DMS 273 (cell line): ENCODE data around the gene C2orf69.
"Not testable (repeated sequence)": the region's sequence is repeated elsewhere in the genome, so short reads cannot be mapped to it uniquely, and the experiment has no call there.

ENCODE experiments used
- DNase-seq: peaks from one replicate; lab custom pipeline; 2025; ENCODE audit not compliant: unreplicated experiment; lab: John Stamatoyannopoulos, UW

Gene C2orf69

DNA sequence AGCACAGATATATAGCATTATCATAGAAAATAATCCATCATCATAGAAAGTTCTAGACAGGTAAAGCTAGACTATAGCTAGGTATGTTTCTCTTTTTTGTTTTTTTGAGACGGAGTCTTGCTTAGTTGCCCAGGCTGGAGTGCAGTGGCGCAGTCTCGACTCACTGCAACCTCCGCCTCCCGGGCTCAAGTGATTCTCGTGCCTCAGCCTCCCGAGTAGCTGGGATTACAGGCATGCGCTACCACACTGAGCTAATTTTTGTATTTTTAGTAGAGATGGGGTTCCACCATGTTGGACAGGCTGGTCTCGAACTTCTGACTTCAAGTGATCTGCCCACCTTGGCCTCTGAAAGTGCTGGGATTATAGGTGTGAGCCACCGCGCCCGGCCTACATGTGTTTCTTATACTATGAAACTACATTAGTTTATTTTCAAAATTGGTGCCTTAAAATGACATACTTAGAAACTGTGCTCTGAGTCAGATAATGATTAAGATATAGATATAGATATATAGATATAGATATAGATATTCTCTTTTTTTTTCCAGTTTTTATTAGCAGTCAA, 1.5 kb downstream of the C2orf69 start:
- not testable (repeated sequence) for DNase-seq

DNA sequence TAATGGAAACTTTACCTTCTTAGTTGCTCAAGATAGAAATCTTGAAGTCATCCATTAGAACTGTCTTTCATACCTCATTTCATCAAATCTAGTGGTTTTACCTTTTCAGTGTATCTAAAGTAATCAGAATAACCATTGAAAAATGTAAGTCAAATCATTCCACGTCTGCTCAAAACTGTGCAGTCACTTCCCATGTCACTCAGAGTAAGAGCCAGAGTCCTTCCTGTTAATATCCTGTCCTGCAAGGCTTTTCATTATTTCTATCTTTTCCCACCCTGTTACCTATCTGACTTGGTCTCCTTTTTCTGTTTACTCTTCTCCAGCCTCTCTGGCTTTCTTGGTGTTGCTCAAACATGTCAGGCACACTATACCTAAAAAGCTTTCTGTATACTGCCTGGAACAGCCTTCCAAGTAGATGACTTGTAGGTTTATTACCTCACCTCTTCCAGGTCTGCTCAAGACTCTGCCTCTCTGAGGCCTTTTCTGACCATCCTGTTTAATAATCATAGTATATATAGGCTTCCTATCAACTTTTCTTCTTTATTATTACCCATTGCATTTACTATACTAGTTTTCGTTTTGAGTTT, 3.4 kb downstream of the C2orf69 start:
- no peak for DNase-seq

DNA sequence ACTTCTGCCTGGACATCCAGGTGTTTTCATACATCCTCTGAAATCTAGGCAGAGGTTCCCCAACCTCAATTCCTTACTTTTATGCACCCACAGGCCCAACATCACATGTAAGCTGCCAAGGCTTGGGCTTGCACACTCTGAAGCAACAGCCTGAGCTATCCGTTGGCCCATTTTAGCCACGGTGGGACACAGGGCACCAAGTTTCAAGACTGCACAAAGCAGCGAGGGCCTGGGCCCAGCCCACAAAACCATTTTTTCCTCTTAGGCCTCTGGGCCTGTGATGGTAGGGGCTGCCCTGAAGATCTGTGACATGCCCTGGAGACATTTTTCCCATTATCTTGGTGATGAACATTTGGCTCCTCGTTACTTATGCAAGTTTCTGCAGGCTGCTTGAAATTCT, 5.9 kb downstream of the C2orf69 start:
- no peak for DNase-seq

DNA sequence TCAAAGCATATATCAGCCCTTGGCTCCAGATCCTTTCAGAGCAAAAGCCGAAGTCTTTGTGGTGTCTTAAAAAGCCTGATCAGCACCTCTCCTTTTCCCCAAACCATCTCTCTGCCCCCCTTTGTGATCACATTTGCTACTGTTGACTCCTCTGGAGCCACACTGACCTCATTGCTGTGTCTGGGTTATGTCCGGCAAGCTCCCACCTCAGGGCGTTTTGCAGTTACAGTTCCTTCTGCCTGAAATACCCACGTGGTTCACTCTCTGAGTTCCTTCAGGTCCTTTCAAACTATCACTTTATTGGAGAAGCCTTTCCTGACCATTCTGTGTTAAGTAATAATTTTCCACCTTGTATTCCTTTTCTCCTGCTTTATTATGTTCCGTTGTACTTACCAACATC, 11.8 kb downstream of the C2orf69 start:
- no peak for DNase-seq

DNA sequence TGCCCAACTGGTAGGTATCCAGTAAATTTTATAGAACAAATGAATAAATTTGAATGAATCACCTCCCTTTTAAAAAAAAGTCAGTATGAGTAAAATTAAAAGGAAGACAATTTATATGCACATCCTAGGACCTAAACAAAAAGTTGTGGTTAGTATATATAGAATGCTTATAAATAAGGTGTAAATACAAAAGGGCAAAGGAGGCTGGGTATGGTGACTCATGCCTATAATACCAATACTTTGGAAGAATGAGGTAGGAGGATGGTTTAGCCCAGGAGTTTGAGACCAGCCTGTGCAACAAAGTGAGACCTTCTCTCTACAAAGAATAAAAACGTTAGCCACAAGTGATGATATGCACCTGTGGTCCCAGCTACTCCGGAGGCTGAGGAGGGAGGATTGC, 12.8 kb downstream of the C2orf69 start:
- DNase-seq = no peak

DNA sequence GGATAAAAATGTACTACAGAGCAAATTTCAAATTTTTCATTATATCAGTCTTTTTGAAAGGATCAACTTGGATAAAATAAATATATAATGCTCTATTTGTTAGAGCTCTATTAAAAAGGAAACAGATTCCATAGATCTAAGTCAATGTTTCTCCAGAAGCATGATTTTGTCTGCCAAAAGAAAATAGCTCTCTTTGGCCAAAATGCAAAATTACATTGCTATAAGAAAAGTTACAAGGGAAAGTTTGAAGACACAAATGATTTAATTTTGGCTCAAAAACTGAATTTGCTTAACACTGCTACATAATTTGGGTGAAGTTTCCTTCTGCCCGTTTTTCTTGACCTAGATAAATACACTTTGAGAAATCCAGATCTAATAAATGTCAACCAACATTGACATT, 15.7 kb downstream of the C2orf69 start:
- no peak for DNase-seq

DNA sequence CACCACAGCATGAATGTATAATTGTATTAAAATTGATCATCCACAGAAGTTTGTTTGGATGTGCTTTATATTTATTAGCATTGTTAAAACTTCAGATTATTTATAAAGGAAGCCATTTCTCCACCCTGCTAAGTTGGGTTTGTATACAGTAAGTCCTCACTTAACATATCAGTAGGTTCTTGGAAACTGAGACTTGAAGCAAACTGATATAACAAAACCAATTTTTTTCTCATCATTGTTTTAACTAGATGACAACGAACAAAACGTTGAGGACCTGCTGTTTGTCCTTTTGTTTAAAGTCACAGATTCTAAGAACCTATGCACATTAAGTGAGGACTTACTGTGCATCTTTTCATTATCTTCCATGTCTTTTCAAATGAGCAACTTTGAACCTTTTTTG, 17.1 kb downstream of the C2orf69 start:
- no peak for DNase-seq

DNA sequence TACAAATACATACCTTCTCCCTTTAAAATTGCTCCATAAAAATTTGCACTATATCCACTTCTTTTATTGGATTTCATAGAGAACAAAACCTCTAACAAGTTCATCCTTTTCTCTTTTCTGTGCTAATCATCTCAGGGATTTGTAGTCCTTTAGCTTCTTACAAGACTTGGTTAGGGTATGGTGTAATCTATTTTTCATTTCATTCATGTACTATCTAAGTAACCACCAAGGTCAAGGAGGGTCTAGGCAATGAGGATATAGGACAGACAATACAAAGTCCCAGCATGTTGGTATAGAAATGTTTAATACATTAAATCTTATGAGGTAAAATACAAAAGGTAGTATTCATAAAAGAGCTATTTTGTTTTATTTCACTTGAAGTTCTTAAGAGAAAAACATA, 17.5 kb downstream of the C2orf69 start:
- DNase-seq = no peak

DNA sequence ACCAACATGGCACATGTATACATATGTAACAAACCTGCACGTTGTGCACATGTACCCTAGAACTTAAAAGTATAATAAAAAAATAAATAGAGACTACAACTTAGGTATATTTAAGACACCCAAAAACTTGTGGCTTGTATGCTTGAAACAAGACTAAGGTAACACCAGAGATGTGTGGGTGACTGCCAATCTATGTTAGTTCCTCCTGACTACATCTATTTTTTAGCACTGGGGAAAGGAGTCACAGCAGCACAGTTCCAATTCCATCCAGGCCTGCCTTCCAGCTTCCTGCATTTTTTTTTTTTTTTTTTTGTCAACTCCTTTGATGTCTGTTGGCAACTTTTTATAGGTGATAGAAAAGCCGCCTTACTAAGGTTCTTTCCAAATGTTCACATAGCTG, 18.2 kb downstream of the C2orf69 start:
- no peak for DNase-seq

DNA sequence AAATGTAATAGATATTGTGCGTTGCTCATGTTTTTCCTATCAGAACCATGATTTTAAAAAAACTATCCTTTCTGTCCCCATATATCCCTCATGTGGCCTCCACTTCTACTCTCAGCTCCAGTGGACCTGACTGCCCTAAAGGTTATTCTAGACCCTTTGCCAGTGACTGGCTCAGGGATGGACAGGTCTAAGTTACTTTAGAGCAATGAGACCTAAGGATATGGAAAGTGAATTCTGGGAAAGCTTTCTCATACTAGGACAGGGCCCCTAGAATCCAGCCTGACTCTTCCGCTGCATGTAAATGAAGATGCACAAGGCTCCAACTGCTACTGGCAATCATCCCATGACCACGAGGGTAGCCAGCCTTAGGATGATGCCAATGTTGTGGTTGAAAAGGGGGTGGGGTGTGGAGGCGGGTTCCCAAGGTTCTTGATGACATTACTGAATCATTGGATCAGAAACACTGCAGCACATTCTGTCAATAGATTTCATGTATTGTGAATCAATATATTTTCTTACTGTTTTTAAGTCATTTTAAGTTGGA, 21.3 kb downstream of the C2orf69 start:
- peak; percentile 34 for DNase-seq

DNA sequence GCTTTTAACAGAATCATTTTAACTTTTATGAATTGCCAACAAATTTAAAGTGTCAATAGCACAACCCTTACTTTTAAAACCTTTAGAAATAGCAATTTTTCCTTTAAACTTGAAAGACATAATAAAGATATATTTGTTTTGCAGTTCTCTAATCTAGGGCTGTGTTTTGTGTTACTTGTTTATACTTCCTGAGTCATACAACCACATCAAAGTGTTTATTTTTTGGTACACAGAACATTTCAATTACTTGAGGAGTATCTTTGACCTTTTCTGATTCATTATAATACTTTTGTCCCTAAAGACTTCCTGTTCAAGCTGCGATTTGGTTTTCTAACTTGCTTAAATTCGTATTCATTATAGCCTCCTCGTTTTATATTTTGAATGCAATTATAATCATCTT, 22.4 kb downstream of the C2orf69 start:
- no peak for DNase-seq

DNA sequence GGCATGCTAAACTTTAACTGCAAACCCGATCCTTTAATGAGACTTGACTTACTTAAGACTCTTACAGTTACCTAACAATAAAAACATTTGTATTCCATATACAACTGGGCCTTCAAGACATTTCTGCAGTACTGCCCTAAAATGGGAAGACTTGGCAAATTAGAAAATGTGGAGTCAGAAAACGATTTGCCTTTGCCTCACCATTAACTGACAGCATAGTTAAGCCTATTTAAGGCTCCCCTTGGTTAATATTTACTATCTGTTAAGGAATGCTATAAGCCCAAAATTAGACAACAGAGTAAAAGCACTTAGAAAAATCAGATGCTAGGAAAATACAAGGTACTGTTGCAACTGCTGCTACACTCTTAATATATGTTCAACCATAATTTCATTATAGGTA, 25.5 kb downstream of the C2orf69 start:
- DNase-seq = no peak

DNA sequence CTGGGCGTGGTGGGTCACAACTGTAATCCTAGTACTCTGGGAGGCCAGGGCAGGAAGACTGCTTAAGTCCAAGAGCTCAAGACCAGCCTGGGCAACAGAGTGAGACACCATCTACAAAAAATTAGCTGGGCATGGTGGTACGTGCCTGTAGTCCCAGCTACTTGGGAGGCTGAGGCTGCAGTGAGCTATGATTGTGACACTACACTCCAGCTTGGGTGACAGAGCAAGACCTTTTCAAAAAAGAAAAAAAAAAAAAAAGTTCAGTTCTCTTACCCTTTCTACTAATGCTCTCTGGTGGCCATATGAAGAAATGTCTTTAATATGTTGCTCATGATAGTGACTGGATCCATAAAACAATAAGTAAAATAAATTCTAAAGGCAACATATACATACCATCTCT, 29.3 kb downstream of the C2orf69 start:
- peak; percentile 29 for DNase-seq

DNA sequence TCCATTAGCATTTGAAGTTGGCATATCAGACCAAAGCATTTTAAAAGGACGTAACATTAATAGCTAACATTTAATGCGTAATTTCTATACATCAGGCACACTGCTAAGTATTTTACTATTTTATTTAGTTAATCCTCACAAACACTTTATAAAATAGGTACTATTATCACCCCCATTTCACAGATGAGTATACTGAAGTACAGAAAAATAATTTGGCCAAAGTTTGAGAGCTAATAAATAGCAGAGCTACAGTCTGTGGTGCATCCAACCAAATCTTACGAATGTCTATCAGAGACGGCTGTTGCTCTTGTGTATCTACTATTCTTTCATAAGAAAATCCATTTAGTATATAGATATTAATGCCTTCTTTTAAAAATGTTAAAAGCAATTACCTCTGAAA, 32.3 kb downstream of the C2orf69 start:
- DNase-seq = no peak

DNA sequence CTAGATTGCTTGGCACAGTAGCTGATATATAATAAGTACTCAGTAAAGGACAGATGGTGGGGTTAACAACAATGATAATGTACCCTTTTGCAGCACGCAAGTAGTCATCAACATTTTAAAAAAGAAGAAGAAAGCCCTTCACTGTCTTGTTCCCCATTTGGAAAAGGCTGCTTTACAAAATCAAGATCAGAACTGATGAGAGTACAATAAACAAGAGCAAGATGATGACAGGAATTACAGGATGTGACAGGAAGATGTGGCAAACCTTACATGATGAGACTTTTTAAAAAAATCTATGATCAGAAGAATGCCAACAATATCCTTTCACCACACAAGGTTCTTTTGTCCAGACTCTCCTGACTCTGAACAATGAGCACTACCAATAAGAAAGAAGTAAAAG, 35.1 kb downstream of the C2orf69 start:
- no peak for DNase-seq

DNA sequence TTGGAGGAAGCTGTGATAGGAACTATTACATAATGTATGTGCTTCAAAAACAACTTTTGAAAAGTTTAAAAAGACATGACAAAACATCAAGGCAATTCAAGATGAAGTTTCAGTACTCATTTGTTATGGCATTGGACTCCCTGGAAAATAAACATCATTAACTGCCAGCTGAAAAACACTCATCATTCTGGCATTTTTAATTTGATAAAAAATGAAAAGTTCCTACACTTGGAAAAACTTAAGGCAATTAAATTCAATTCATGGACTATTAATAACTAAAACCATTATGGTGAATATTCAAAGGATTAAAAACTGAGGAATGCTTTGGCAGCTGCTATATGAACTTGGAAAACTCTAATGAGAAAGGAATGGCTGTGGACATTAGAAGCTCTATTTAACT, 35.7 kb downstream of the C2orf69 start:
- DNase-seq = no peak

DNA sequence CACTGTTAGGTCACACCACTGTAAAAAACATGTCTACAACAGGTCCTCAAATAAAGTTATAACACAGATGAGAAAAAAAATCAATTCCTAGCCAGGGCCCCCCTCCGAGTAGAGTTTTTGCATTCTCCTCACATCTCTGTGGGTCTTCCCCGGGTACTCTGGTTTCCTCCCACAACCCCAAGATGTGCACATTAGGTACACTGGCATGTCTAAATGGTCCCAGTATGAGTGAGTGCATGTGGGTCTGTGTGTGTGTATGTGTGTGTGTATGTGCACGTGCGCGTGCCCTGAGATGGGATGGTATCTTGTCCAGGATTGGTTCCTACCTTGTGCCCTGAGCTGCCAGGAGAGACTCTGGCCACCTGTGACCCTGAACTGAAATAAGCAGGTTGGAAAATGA, 39.3 kb downstream of the C2orf69 start:
- DNase-seq = no peak

DNA sequence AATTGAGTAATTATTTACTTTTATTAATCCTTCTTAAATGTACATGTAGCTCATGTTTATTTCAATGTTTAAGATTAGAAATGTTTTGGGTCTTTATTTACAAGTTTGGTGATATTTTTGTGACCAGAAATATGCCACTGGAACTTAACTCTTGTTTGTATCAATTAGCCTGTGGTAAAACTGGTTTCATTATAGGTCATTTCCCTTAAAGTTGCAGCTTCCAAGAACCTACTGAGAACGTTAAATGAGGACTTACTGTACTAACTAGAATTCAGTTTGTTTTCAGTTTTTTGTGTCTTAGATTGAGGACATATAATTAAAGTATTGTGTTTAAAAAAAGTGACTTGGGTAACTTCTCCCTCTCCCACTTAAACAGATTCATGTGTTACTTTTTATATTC, 39.9 kb downstream of the C2orf69 start:
- no peak for DNase-seq

DNA sequence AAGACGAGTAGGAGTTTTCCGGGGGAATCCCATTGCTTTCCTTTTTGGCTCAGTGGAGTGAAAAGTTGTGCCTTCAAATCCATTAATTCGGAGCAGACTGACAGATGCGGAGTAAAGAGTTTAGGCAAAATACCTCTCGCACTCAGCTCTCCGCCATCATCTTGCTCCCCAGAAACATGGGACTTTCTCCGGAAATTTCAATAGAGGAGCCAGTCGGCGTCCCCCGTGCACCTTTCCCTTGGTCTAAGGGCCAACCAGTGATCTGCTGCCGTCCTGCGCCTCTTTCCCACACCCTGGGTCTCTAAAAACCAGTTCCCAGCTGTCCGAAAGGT, 43.9 kb downstream of the C2orf69 start:
- DNase-seq = peak; percentile 82

DNA sequence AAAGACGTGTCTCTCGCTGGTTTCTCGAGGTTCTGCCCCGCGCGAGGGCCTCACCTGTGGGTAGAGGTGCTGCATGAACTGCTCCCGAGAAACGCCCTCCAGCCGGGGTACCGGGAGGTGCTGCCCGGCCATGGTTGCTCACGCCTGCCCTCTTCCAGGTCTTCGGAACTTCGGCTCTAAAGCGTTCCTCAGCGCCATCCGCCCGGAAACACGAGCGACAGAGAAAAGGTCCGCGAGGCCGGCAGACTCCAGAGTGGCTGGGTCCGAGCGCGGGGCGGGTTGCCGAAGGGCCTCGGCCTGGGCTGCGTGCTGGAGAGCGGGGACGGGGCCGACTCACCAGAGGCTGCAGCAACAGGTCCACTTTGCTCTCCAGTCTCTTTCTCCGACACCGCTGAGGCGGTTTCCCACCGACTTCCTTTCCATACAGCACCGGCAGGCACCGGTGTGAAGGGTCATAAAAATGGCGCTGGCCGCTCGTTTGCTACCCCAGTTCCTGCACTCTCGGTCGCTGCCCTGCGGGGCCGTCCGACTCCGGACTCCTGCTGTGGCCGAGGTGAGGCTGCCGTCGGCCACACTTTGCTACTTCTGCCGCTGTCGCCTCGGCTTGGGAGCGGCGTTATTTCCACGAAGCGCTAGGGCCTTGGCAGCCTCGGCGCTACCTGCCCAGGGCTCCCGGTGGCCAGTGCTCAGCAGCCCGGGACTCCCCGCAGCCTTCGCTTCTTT, 44.4 kb downstream of the C2orf69 start, which contains the start of the genes MAIP1 and TYW5:
TSS of gene MAIP1 (plus strand) at position 244 of the 723 bp plus-strand sequence. CDS start at position 461, 217 bp downstream.
TSS of gene TYW5 (minus strand) at position 153 of the 723 bp plus-strand sequence. CDS start at position 132, 21 bp downstream.
- peak; percentile 95 for DNase-seq

DNA sequence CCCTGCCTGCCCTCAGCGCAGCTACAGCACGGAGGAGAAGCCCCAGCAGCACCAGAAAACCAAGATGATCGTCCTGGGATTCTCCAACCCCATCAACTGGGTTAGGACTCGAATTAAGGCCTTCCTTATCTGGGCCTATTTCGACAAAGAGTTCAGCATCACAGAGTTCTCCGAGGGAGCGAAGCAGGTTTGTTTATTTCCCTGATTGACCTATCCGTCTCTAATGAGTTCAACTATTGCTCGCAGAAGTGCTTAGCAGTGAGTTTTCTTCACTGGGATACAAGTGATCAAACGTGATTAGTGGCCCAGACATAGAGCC, 44.9 kb downstream of the C2orf69 start:
- DNase-seq = peak; percentile 36

DNA sequence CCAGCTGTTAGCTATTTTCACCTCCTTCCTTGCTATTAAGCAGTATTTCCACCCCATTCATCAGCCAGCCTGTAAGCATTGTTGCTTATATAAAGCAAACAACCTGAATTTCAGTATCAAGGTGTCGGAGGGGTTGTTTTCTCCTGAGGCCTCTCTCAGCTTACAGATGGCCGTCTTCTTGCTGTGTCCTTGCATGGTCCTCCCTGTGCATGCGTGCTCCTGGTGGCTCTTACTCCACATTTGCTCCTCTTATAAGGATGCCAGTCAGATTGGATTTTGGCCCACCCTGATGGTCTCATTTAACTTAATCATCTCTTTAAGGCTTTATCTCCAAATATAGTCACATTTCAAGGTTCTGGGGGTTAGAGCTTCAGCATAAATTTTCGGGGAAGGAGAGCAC, 46.9 kb downstream of the C2orf69 start:
- no peak for DNase-seq

DNA sequence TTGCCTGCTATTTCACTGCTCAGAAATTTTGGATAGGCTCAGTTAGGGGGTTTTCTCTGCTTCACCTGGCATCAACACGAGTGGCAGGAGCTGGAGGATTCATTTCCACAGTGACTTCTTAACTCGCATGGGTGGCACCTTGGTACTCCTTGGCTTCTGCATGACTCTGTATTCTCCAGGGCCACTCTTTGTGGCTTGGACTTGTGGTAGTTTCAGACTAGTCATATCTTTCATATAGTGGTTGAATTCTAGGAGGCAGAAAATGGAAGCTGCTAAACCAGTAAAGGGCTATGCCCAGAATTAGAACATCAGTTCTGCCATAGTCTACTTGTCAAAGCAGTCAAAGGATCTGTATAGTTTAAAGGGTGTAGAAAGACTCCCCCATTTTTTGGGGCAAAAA, 51.1 kb downstream of the C2orf69 start:
- no peak for DNase-seq
